ENCODE results near the gene CACNG6.

Gene CACNG6

DNA sequence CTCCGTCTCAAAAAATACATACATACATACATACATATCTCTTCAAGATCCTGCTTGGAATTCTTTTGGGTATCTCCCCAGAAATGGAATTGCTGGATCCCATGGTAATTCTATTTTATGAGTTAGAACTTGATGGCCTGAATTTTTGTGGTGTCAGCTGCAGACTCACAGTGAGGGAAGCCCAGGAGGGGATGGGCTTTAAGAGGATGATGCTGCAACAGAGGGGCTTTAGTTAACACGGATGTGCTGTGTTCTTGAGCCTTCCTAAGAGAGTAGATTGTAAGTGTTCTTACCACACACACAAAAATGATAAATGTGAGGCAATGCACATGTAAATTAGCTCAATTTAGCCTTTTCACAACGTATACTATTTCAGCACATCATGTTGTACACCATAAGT lies 31.8 kb downstream of the CACNG6 start:
- DNase-seq (ENCODE audit: extremely low spot score) = no peak
- ChIA-PET CTCF (interaction anchor here (1.0 to 5.2 kb wide), 15 partner anchors 8 to 598 kb away, joined by 3 to 36 read pairs (median 6); no protein-coding TSS in a partner anchor), POLR2A (no interaction called here)
- TF ChIP-seq CTCF (IDR thresholded peaks at IDR 0.05; ENCODE audit: control extremely low read depth, extremely low read depth, low read depth, missing control alignments) = no peak

DNA sequence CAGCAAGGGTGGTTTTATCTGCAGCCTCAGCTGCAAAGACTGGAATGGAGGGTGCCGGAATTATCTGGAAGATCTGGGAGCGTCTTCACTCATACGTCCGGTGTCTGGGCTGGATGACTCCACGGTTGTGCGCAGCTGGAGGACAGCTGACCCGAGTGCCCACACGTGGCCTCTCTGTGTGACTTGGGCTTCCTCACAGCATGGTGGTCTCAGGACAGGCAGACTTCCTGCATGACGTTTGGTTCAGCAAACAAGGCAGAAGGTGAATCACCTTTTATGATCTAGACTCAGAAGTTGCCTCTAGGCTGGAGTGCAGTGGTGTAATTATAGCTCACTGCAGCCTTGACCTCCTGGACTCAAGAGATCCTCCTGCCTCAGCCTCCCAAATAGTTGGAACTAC lies 33.2 kb downstream of the CACNG6 start:
- POLR2A ChIA-PET = no interaction called here

GRCh38 chr19:54026656-54027055 lies 35.2 kb downstream of the CACNG6 start:
- CTCF ChIA-PET = interaction anchor here (0.9 to 5.2 kb wide), 5 partner anchors 9 to 234 kb away, joined by 3 to 36 read pairs (median 4); no protein-coding TSS in a partner anchor
- no peak for TF ChIP-seq CTCF (IDR thresholded peaks at IDR 0.05; ENCODE audit: control extremely low read depth, extremely low read depth, low read depth, missing control alignments)
- DNase-seq (ENCODE audit: extremely low spot score) = no peak
- POLR2A ChIA-PET = no interaction called here

More for the DNA sequence above, 33.2 kb downstream of the CACNG6 start:
- CTCF ChIA-PET = interaction anchor here (0.9 to 5.2 kb wide), 14 partner anchors 8 to 829 kb away, joined by 3 to 36 read pairs (median 5); no protein-coding TSS in a partner anchor
- no peak for DNase-seq (ENCODE audit: extremely low spot score)
- TF ChIP-seq CTCF (IDR thresholded peaks at IDR 0.05; ENCODE audit: control extremely low read depth, extremely low read depth, low read depth, missing control alignments) = no peak

DNA sequence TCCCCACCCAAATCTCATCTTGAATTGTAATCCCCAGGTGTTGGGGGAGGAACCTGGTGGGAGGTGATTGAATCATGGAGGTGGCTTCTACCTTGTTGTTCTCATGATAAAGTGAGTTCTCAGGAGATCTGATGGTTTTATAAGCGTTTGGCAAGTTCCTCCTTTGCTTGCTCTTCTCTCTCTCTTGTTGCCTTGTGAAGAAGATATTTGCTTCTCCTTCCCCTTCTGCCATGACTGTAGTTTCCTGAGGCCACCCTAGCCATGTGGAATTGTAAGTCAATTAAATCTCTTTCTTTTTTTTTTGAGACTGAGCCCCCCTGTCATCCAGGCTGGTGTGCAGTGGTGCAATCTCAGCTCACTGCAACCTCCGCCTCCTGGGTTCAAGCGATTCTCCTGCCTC lies 37.9 kb downstream of the CACNG6 start:
- ChIA-PET CTCF (interaction anchor here (0.7 to 2.8 kb wide), 11 partner anchors 12 to 831 kb away, joined by 3 to 15 read pairs (median 4); partner anchors contain the start of gene MYADM), POLR2A (no interaction called here)
- TF ChIP-seq CTCF (IDR thresholded peaks at IDR 0.05; ENCODE audit: control extremely low read depth, extremely low read depth, low read depth, missing control alignments) = no peak
- no peak for DNase-seq (ENCODE audit: extremely low spot score)

DNA sequence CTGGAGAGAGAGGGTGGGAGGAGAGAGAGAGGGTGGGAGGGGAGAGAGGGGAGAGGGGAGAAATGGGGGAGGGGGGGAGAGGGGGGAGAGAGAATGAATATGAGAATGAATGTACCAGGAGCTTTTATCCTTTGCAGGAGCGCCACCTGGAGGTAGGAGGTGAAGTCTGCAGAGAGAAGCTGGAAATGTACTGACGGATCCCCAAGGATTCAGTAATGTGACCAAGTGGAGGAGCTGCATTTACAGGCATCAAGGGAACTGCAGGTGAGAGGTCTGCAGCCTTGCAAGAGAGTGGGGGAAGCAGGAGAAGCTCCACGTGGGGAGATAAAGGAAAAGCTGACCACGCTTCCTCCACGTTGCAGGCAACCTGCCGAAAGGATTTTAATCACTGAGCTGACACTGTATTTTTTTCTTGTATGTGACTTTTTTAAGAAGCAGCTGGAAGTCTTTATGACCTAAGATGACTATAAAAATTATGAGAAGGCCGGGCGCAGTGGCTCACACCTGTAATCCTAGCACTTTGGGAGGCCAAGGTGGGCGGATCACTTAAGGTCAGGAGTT lies 38.6 kb downstream of the CACNG6 start:
- CTCF ChIA-PET = interaction anchor here (0.7 to 2.8 kb wide), 18 partner anchors 8 to 832 kb away, joined by 3 to 15 read pairs (median 4); partner anchors contain the start of gene MYADM
- POLR2A ChIA-PET = no interaction called here
- TF ChIP-seq CTCF (IDR thresholded peaks at IDR 0.05; ENCODE audit: control extremely low read depth, extremely low read depth, low read depth, missing control alignments) = peak; percentile 49
- peak; percentile 41 for DNase-seq (ENCODE audit: extremely low spot score)

DNA sequence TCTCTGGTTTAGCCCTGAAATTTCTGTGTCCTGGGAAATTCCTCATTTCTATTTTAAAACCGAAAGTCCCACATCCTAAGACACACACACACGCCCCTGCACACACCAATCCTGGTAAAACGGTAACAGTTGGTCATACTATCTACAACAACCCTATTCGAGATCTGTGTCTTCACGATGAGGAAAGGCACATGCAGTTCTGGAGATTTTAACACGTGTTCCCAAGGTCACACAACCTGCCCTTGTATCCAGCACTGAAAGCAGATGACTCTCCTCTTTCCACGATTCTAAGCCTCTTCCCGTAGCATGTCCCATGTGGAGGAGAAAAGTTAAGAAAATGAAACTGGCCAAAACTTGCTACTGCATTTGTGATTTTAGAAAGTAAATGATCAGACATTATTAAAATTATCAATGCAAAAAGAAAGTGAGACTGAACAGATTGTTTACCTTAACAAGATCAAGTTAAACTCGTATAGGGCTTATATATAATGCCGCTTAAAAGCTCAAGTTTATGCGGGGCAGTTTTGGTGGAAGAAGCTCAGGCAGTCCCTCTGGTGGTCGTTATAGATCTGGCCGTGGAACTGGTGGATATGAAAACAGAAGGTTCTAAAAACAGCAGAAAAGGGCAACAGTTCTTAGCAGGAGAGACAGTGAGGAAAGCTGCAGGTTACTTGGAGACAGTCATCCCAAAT lies 39.6 kb downstream of the CACNG6 start:
- TF ChIP-seq CTCF (IDR thresholded peaks at IDR 0.05; ENCODE audit: control extremely low read depth, extremely low read depth, low read depth, missing control alignments) = no peak
- no peak for DNase-seq (ENCODE audit: extremely low spot score)
- POLR2A ChIA-PET = no interaction called here
- CTCF ChIA-PET = interaction anchor here (1.0 to 2.1 kb wide), 6 partner anchors 8 to 835 kb away, joined by 3 to 13 read pairs (median 4); no protein-coding TSS in a partner anchor

Data from GM10248 (cell line).